NCI-H345 (cell line): ENCODE data around the gene VWA5B1.

Source experiments
- DNase-seq: peaks from one replicate; lab custom pipeline; 2025; lab: John Stamatoyannopoulos, UW

Gene VWA5B1

GRCh38 chr1:20322825-20323612 lies 32.3 kb downstream of the VWA5B1 start:
- no peak for DNase-seq

GRCh38 chr1:20323613-20323920 lies 32.9 kb downstream of the VWA5B1 start:
- no peak for DNase-seq

GRCh38 chr1:20324704-20325406 lies 34.2 kb downstream of the VWA5B1 start:
- no peak for DNase-seq

- DNase-seq: no peak
These were observed 34.8 kb downstream of the VWA5B1 start for GRCh38 chr1:20325407-20325843.

GRCh38 chr1:20325844-20326420 lies 35.3 kb downstream of the VWA5B1 start:
- DNase-seq: no peak

- no peak for DNase-seq
These were observed 36.8 kb downstream of the VWA5B1 start for GRCh38 chr1:20327467-20327866.

GRCh38 chr1:20328201-20328600 lies 37.5 kb downstream of the VWA5B1 start:
- no peak for DNase-seq

- DNase-seq: no peak
These were observed 39.3 kb downstream of the VWA5B1 start for GRCh38 chr1:20329793-20330542.

GRCh38 chr1:20334103-20334502 lies 43.4 kb downstream of the VWA5B1 start:
- no peak for DNase-seq

- DNase-seq: no peak
These were observed 45.5 kb downstream of the VWA5B1 start for GRCh38 chr1:20336105-20336605.

- no peak for DNase-seq
These were observed 46.9 kb downstream of the VWA5B1 start for GRCh38 chr1:20337581-20337980.

- DNase-seq: peak; percentile 79
These were observed 49.3 kb downstream of the VWA5B1 start for GRCh38 chr1:20339811-20340457.

GRCh38 chr1:20342294-20343148 lies 51.8 kb downstream of the VWA5B1 start:
- DNase-seq: peak; percentile 23

GRCh38 chr1:20343149-20343937 lies 52.7 kb downstream of the VWA5B1 start:
- peak; percentile 37 for DNase-seq

GRCh38 chr1:20343938-20344302 lies 53.2 kb downstream of the VWA5B1 start:
- no peak for DNase-seq

GRCh38 chr1:20344738-20345137 lies 54.1 kb downstream of the VWA5B1 start:
- no peak for DNase-seq

- no peak for DNase-seq
These were observed 54.7 kb downstream of the VWA5B1 start for GRCh38 chr1:20345419-20345818.

GRCh38 chr1:20346433-20346832 lies 55.8 kb downstream of the VWA5B1 start:
- no peak for DNase-seq

GRCh38 chr1:20347699-20348098 lies 57.0 kb downstream of the VWA5B1 start:
- no peak for DNase-seq

- DNase-seq: no peak
These were observed 57.7 kb downstream of the VWA5B1 start for GRCh38 chr1:20348326-20348915.
